IPS DF 4.7 (cell line): Measurements from ENCODE around the gene PRRX1.

Experiments used
- DNase-seq: peaks from one replicate; pipeline ENCODE4 v3.0.0-alpha.2; 2013; ENCODE audit warnings: low spot score; ENCODE audit errors: extremely low read depth

Gene PRRX1

DNA sequence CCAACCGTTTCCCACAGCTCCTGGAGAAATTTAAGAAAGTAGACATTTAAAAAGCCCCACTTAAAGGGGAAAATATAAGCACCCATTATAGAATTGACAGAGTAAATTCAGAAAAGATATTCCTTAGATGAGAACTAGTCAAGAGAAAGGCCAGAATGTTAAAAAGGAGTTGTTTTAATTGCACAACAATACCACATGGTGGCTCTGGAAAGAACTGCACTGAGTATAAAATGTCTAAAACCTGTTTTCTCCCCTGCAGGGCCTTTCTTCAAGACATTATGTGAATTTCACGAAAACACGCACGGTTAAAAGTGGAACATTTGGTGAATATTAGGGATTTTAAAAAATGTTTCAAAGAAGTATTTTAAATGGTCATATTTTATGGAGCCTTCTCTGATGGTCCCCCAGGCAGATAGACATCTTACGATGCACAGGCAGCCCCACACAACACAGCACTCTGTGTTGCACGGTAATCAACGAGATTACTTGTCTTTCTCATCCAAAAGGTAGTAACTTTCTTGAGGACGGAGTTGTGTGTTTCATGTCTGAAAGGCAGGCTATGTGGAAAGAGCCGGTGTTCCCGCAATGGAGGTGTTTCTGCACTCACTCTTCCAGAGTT lies 101.9 kb downstream of the PRRX1 start:
- no peak for DNase-seq

DNA sequence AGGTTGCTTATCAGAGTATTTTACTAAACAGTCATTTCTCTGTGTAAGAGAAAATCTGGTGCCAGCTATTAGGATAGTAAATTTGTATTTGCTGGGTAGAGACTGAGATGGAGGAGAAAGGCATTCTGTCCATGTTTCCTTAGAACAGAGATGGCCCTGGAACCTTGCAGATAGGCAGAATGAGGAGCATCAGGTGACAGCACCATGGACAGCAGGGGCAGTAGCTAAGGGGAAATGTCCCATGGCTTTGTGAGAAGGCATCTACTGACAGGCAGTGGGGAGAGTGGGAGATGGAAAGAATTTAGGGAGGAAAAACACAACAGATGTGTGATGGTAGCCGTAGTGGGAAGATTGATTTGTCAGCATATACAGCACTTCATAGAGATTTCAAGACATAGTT lies 105.0 kb downstream of the PRRX1 start:
- no peak for DNase-seq

DNA sequence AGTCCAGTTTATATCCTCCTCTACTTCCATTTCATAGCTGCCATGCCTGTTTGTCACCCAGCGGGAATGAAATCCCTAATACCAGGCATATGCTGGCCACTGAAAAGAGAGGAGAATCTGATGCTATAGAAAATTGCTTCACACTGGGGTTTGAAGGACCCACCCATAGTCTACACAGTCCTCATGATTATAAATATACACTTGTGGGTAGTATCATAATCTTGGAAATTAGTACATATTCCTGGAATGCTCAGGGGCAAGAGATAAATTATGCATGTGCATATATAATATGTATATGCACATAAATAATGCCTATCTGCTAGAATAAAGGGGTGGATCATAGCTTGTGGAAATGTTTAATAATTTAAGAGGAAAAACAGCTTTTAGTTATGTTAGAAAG lies 105.8 kb downstream of the PRRX1 start:
- no peak for DNase-seq

DNA sequence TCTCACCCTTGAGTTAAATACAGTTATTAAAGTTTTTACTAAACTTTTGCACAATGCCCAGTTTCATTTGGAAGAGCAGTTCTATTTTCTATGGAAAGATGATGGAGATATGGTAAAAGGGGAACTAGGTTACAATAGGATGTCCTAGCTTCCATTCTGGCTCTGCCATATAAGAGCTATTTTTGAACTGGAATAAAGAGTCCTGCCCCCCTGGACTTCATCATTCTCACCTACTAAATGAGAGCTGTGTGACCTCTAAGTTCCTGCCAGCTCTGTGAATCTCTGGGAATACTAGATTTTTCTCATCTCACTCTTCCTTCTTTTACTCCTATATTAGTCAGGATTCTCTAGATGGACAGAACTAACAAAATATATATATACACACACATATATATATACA lies 106.3 kb downstream of the PRRX1 start:
- DNase-seq, result no peak

DNA sequence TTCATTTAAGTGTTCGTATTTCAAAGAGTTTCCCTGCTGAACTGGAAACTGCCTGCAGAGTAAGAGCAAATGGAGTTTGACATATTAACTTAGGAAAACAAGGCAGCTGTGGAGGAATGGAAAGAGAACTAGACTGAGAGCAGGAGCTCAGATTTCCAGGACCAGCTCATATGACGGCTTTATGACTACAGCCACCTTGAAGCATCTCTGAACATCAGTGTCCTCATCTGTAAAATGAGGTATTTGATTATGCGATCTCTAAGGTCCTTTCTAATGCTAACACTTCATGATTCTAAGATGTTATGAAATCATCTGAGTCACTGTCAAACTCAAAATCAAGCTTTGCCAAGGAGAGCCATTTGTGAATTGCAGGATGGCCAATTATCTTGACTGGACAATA lies 112.3 kb downstream of the PRRX1 start:
- no peak for DNase-seq

DNA sequence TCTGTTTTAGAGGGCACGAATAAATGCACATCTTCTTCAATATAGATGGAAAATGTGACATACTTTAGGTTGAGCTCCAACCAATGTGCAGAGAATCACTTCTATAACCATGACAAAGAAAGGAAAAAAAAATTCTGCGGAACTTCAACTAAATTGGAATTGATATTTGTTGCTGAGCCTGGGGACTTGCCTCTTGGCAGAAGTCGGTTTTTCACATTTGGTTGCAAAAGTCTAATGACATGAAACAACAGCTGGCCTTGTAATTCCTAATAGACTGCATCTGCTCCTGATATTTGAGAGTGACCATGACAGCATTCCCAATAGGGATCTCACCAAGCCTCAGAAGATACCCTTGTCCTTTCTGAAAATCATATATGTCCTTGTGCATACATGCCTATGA lies 112.8 kb downstream of the PRRX1 start:
- DNase-seq, result no peak
